HG03045 (cell line): ENCODE data around the gene SIK3.

Source experiments
- ATAC-seq: cut with Tn5 transposase; IDR thresholded peaks from one replicate; pipeline ENCODE4 v1.9.1; 2021; ENCODE audit warnings: mild to moderate bottlenecking, moderate library complexity; ENCODE audit not compliant: unreplicated experiment

Gene SIK3

DNA sequence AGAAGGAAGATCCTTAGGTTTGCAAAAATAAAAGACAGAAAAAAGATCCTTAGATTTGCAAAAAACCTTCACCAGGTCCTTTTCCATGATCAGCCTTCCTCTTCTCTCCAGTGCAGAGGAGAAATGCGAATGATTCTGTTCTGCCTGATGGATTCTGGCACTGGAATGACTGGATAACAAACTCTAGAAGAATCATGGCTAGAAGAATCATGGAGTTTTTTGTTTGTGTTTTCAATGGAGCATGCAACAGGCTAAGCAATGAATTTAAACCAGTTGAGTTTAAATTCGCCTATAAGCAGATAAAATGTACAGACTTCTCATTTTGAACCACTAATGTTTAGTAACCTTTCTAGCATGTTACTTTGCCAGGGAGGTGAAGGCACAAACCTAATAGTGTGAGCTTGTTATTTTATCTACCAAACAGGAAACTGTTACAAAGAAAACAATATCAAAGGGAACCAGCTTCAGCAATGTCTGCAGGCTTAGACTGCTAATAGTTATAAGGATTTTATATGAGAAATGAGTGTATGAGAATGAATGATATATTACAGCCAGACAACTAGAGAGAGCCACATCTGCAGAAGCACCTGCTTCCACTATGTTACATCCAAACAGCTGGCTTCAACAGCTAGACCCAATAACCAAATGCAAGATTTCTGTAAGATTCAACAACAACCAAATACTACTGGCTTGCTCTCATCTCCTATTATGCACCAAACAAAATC, 196.1 kb downstream of the SIK3 start:
- ATAC-seq = no peak

DNA sequence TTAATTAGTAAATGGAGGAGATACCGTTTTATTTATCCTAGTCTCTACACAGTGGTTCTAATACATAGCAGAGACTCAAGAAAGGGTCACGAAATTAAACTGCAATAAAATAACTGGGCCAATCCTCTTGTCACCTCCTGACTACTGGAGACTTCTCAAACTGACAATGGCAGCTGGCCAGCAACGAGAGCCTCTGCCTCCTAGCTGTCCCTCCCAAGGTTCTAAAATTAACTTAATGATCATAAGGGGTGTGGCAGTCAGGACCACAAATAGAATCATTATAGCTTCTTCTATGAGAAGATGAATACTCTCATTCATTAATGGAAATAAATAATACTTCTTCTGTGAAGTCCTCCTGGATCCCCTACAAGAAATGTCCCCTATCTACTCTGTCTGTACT, 197.0 kb downstream of the SIK3 start:
- ATAC-seq = no peak

DNA sequence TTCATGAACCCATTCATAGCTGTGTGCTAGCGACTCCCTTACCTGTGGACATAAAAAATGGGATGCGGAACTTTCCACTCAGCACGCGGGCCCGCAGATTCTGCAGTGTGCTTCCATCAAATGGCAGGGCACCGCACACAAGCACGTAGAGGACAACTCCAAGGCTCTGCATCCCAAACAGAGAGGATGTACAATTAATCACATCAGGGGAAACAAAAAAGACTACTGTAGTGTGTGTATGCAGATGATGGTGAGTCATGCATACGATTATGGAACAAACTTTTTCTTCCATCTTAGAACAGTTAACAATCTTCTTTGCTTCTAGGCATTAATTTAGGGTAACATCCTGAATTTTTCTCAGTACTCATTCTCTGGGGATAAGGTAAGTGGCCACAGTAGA, 202.0 kb downstream of the SIK3 start:
- no peak for ATAC-seq

DNA sequence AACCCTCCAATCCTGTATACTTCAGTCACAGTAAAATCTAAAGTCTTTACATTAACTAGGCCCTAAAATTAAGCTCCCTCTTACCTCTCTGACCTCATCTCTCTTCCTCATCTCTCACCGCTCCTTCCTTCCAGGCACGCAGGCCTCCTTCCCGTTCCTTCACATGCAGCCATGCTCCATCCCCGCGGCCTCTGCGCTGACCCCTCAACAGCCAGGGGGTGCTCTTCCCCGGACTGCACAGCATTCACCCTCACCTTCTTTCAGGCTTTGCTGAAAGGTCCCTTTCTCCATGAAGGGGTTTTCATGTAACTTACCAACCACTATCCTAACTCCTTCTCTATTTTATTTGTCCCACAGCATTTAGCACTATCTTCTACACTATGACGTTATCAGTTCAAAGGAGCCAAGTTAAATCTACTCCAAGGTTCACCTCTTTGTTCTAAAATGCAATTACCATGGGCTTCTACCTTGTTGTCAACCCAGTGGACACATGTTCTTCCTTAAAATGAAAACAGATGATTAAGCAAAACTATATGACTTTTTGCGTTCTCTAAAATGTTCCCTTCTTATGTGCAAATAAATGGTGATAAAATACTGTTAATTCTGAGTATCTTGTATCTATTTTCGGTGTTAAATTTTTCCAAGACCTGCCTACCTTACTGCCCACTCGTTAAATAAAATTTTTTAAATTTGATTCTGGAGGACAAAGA, 203.0 kb downstream of the SIK3 start:
- ATAC-seq = no peak

DNA sequence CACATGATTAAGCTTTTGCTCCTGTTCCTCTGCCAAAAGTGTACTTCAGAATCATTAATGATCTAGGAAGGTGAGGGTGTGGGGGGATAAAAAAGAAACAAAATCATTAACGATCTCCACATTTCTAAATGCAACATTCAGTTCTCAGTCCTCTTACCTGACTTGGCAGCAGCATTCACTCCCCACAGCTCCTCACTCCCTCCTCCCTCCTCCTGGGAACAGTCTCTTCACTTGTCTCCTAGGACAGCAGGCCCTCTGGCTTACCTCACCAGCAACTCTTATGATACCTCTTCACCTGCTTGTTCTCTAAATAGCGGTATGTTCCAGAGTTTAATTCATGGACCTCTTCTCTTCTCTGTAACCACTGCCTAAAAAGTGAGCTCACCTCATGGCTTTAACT, 204.3 kb downstream of the SIK3 start:
- no peak for ATAC-seq

DNA sequence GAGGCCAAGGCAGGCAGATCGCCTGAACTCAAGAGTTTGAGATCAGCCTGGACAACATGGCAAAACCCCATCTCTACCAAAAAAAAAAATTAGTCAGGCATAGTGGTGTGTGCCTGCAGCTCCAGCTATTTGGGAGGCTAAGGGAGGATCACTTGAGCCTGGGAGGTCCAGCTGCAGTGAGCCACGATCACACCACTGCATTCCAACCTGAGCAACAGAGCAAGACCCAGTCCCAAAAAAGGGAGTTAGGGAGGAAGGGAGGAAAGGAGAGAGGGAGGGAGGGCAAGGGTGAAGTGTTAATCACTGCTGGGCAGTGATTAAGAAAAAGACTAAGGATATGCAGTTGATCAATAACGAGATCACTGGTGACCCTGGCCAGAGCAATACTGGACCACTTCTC, 204.8 kb downstream of the SIK3 start:
- no peak for ATAC-seq

DNA sequence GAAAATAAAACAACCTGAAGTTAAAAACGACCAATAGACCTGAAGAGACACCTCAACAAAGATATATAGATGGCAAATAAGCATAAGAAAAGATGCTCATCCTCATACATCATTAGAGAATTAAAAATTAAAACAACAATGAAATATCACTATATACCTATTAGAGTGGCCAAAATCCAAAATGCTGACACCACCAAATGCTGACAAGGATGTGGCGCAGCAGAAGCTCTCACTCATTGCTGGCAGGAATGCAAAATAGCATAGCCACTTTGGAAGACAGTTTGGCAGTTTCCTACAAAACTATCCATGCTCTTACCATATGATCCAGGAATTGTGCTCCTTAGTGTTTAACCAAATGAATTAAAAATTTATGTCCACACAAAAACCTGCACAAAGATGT, 205.9 kb downstream of the SIK3 start:
- no peak for ATAC-seq

DNA sequence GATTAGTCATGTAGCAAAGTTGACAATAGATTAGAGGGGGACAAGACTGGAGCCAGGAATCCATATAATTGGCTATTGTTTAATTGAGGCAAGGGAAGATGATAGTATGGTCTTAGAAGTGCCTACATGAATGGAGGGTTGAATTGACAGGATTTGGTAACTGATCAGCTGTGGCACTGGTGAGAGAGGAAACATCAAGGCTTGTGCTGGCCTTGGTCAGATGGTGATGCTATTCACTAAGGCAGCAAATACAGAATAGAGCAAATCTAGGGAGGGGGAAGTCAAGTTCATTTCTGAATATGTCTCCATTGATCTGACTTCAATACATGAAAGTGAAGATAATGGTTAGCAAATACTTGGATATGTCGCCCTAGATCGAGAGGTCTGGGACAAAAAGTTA, 206.5 kb downstream of the SIK3 start:
- ATAC-seq = no peak

DNA sequence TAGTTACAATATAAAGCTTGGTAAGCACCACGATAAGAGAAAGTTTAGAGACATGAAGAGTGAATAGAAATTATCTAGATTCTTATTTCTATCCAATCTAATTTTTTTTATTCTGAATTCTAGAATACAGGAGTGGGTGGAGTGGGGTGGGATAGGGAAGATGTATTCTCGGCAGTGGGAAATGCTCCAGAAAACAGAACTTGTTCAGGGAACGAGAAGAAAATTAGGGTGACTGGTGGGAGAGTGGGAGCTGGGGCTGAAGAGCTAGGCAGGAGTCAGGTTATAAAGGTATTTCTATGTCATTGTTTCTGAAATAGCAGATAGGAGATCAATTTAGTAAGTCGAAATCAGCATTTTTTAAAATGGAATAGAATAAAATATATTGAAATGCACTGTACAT, 207.6 kb downstream of the SIK3 start:
- no peak for ATAC-seq

DNA sequence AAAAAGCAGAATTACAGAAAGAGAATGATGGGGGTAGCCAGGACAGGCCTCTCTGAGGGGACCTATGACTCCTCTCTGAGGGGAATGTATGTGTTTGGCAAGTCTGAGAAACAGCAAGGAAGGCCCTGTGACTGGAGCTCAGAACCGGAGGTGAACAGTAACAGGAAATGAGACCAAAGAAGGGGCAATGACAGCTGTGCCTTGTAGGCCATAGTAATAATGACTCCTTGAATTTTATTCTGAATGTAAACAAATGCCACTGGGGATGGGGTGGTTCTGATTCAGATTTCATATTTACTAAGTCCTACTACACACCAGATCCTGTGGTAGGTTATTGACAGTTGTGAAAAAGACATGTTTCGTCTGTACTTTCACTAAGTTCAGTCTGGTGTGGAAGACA, 208.0 kb downstream of the SIK3 start:
- no peak for ATAC-seq

DNA sequence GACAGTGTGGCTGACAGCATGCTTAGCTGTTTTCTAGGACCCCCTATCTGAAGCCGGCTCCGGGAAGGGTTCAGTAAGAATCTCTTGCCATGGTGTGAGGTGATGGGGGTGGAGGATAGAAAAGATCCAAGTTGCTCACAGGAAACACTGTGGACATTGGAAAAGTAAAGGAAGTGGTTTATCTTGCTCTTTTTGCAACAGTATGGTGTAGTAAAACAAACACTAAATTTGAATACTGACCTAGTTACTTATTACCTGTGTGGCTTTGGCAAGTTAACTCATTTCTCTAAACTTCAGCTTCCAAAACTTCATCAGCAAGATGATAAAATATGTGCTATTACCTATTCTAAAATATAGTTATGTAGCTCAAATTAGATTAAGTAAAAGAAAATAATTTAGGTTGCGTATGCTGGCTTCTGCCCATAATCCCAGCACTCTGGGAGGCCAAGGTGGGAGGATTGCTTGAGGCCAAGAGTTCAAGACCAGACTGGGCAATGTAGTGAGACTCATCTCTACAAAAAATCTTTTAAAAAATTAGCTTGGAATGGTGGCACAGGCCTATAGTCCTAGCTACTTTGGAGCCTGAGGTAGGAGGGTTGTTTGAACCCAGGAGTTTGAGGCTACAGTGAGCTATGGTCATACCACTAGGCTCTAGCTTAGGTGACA, 209.2 kb downstream of the SIK3 start:
- no peak for ATAC-seq

DNA sequence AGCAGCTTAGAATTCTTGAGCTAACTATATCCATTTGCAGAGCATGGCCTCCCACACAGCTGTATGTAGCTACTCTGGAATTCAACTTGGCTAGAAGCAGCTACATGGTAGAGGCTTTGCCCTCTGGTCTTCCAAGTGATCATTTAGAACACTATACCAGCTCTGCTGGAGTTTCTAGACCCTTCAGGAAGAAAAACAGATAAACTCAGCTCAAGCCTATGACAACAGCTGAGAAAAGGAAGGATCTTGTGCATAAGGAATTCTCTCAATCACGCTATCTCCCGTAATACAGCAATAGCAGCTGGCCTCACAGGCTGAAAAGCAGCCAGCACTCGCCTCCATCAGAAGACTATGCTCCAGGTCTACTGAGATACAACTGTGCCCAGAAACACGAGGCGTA, 210.2 kb downstream of the SIK3 start:
- ATAC-seq = no peak

DNA sequence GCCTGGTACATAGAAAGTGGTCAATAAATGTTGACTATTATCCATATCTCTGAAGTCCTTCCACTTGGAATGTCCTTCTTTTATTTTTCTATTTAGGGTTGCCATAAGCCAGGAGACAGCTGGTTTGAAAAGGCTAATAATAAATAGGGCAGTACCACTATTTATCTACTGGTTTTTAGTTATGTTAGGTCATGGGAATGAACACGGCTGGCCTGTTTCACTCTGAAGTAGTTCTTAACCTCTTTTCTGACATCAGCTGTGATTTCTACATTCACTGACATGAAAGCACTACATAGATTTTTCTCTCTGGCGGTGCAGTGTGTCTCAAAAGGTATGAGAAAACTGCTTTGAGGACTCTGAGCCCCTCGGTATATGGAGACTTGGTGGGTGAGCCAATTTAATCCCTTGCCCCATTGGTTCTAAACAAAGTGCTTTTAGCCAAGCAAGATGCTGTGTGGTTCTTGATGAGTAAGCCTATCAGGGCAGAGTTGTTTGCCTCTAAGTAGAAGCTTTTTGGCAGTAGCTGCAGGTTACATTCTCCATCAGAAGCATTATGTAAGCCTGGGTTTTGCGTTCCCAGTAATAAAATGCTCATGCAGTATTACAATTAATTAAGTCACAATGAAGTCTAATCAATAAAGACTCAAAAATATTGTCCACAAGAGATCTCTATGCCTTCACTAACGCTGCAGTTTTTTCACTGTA, 212.1 kb downstream of the SIK3 start:
- no peak for ATAC-seq

DNA sequence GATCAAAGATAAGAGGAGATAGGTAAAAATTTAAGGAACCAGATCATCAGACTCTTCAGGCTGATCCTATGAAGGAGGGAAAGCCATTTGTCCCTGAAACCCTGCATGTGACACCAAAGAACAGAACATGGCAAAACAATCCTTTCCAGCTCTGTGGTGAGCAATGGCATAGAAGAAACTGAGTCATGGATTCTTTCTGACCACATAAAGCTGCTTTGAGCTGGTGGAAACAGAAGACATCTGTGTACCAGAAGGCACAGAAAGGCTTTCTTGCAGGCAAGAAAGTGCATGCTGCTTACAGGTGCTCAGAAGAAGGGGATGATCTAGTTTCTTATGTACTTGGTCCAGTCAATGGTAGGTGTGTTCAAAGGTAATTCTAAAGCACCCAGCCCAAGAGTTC, 215.8 kb downstream of the SIK3 start:
- ATAC-seq = no peak

DNA sequence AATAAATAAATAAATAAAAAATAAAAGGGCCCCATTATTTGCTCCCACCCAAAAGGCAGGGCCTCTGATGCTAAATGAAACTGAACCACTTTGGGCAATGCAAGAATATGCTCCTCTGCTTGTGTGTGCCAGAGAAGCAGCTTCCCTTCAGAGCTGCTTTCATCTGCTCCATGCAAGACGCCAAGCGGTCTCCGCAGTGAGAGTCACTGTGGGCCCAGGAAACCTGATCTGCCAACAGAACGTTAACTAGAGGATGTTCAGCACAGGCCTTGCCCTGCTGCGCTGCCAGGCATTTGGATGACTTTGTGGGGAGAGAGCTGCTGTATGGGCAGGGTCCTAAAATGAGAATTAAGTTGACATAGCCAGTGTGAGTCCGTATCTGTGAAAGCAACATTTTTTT, 217.1 kb downstream of the SIK3 start:
- ATAC-seq = no peak

DNA sequence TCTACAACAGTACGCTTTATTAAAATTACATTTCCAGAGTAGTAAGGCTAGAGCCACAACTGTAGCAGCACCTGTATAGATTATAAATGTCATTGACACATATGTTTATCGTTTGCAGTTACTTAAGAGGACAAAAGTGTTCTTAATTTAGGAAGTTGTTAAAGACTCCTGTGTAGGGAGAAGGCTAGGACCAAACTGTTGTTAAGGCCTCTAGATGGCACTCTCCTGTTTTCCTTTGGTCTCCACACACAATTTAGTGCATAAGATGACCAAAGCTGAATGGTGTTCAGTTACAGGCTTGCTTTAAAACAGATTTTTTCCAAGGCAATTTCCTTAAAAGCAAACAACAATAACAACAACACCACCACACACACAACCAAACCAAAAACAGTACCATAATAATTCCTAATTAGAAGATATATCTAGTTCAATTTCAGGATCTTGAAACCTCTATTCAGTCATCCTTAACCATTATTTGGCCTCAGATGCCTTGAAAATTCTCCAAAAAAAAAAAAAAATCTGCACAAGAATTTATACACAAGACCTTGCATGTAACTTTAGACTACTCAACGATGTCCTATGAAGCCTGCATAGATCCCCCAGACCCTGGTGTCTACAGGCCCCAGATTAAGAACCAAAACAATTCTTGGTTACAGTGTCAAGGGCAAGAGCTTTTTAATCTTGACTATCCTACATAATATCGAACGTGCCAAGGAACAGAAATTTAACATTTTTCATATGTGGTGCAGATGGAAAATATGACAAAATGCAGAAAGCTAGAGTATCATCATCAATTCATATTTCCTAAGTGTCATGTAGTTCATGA, 218.2 kb downstream of the SIK3 start:
- ATAC-seq = no peak

DNA sequence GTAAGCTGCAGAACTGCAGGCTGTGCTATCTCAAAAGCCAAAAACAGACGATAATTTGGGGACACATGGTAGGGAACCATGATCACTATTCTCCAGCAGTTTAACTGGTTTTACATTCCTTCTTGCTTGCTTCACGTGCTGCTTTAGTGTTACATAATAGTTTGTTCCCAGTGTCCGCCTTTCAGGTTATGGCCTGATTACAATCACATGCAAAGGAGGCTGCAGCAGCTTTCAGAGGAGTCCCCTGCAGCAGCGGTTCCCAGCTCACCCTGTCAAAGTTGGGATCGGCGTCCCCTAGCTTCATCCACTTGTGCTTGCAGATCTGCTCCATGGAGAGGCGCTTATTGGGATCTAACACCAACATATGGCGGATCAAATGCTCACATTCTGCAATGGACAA, 221.6 kb downstream of the SIK3 start:
- no peak for ATAC-seq

DNA sequence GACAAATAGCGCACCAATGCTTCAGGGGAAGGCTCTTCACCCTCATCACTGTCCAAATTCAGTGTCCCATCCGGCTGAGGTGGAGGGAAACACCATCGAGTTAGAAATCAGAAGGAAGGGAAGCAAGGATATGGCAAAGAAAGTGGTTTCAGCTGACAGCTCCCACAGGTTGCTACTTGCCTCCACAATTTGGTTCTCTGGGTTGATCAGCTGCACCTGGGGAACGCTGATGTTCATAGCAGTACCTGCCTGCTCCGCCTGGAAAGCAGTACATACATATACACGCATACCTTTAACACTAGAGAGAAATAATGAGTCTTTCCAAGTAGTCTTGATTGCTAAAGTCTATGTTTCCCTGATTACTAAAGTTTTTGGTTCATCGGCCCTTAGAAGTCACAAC, 223.0 kb downstream of the SIK3 start:
- ATAC-seq = no peak

DNA sequence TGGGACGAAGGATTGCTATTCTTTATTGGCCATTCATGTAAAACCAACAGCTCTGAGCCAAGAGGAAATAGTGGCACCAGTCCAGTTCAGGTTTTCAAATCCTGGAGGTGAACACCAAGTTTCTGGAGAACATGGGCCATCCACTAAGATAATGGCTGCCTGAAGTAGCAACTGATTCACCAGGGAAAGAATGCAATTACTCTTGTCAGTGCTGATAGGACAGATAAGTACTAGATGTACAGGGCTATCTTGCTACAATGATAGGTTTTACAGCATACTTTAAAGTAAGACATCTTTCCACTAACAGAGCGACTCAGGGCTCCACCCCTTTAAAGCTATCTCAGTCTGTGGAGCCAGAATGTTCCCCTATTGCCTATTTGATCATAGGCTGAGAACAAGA, 224.0 kb downstream of the SIK3 start:
- no peak for ATAC-seq

DNA sequence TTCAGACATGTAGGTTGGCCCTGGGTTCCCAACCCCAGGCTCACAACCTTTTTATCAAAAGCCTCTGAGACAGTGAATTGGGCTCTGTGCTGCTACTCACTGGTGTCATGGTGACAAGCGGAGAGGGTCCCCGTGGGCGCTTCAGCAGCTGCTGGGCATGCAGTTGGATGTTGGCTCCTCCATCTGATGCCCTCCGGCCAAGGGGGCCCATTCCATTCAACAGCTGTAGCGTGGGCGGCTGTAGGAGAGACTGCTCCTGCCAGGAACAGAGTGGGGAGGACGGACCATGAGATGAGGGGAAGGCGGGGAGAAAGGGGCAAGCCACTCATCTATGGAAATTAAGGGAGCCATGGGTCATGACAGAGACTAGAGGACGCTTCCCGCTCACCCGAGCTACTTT, 224.8 kb downstream of the SIK3 start:
- no peak for ATAC-seq

DNA sequence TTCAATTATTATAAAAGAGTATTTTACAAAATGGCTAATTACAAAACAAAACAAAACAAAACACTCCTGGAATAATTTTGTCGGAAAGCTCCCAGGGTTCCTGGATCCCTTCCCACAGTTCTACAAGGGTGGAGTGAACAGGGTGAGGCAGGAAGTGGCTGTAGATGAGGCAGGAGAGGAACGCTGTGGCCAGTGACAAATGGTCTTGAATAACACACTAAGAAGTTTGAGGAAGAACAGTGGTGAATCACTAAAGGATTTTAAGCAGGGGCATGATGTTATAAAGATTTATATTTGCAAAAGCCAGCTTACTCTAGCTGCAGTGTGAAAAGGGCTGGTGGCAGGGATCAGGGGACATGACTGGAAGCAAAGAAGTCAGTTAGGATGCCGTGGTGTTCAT, 227.0 kb downstream of the SIK3 start:
- ATAC-seq = no peak
